DND-41 (cell line): Measurements from ENCODE around the gene ZFPM1.

Experiments
- ATAC-seq: fragments of 200-7000 bp; cut with Tn5 transposase; 3 replicates; pipeline ENCODE4 v1.9.1; 2021; ENCODE audit warnings: low read depth; ENCODE audit not compliant: insufficient read depth
- DNase-seq: peaks from one replicate; pipeline ENCODE4 v3.0.0-alpha.2; 2020
- H2AFZ ChIP-seq: 2 replicates; pipeline ENCODE4 v1.6.0; 2012; ENCODE audit warnings: low read depth, low read length
- H3K27ac ChIP-seq: 2 replicates; pipeline ENCODE4 v1.5.1; 2012; ENCODE audit warnings: low read length, inconsistent platforms
- H3K27me3 ChIP-seq: fragments of 200-600 bp; sonication (generic); 2 replicates; pipeline ENCODE4 v1.6.0; 2012; ENCODE audit warnings: low read length, mild to moderate bottlenecking, inconsistent platforms; ENCODE audit not compliant: insufficient read depth, poor library complexity
- H3K36me3 ChIP-seq: 2 replicates; pipeline ENCODE4 v1.5.1; 2012; ENCODE audit warnings: low read length, inconsistent platforms; ENCODE audit not compliant: insufficient read depth
- H3K4me1 ChIP-seq: 2 replicates; pipeline ENCODE4 v1.5.1; 2012; ENCODE audit warnings: mild to moderate bottlenecking, low read length; ENCODE audit not compliant: insufficient read depth
- H3K4me2 ChIP-seq: 2 replicates; pipeline ENCODE4 v1.6.0; 2012; ENCODE audit warnings: mild to moderate bottlenecking, moderate library complexity, low read length, inconsistent platforms; ENCODE audit not compliant: insufficient read depth
- H3K4me3 ChIP-seq, 2 experiments: fragments of 200-600 bp in 1 of 2; shearing (Covaris generic) in 1 of 2; 2 replicates each; pipeline ENCODE4 v1.5.1; 2012 to 2016; ENCODE audit warnings: inconsistent platforms in 2 of 2, low read length in 2 of 2, mild to moderate bottlenecking in 2 of 2, low read depth in 1 of 2, moderate library complexity in 1 of 2
- H3K79me2 ChIP-seq: 2 replicates; pipeline ENCODE4 v1.6.0; 2012; ENCODE audit warnings: low read length, inconsistent platforms; ENCODE audit not compliant: insufficient read depth
- H3K9ac ChIP-seq: 2 replicates; pipeline ENCODE4 v1.6.0; 2012; ENCODE audit warnings: low read depth, mild to moderate bottlenecking, inconsistent platforms, low read length, moderate library complexity
- H3K9me3 ChIP-seq: 2 replicates; pipeline ENCODE4 v1.5.1; 2012; ENCODE audit warnings: low read length, moderate library complexity, mild to moderate bottlenecking, inconsistent platforms; ENCODE audit not compliant: insufficient read depth, severe bottlenecking
- H4K20me1 ChIP-seq: 2 replicates; pipeline ENCODE4 v1.6.0; 2012; ENCODE audit warnings: low read length; ENCODE audit not compliant: insufficient read depth
- CTCF ChIP-seq: IDR thresholded peaks from 2 replicates; pipeline ENCODE4 v1.5.1; 2012; ENCODE audit warnings: borderline replicate concordance, low read length, moderate library complexity, mild to moderate bottlenecking; ENCODE audit not compliant: poor library complexity, severe bottlenecking; ENCODE audit errors: extremely low read depth
- EZH2 ChIP-seq: IDR thresholded peaks from 3 replicates; pipeline ENCODE4 v1.6.1; 2012; ENCODE audit warnings: borderline replicate concordance, low read depth, mild to moderate bottlenecking, moderate library complexity, low read length, inconsistent platforms; ENCODE audit not compliant: severe bottlenecking

ZFPM1 gene

GRCh38 chr16:88538366-88539060 is 85.4 kb downstream of the ZFPM1 start:
- no peak for ATAC-seq
- Histone ChIP-seq H3K36me3 (no peaks in the 10 kb centered on the region; the same call in 1 of the 2 replicates), H3K9ac (no peak overlapping the region), H3K4me1 (peaks cover 9% of the 10 kb centered on the region), H4K20me1 (no peaks in the 10 kb centered on the region; the same call in 1 of the 2 replicates), H3K4me2 (no peak overlapping the region), H2AFZ (no peak overlapping the region), H3K79me2 (peaks cover 5% of the 10 kb centered on the region; the same call in 1 of the 2 replicates), H3K9me3 (peaks cover 12% of the 10 kb centered on the region), H3K4me3 (no peak overlapping the region), H3K27me3 (no peaks in the 10 kb centered on the region), H3K27ac (no peak overlapping the region)
- no peak for DNase-seq
- TF ChIP-seq CTCF = no peak
- no peak for TF ChIP-seq EZH2

- no peaks in the 10 kb centered on the region for H3K27me3 ChIP-seq
- H3K27ac ChIP-seq = no peak overlapping the region
- DNase-seq = no peak
- TF ChIP-seq CTCF (no peak), EZH2 (no peak)
- no peak for ATAC-seq
- no peak overlapping the region for H3K4me3 ChIP-seq
- no peak overlapping the region for H3K9ac ChIP-seq
- H3K4me2 ChIP-seq = no peak overlapping the region
- H3K4me1 ChIP-seq = peaks cover 9% of the 10 kb centered on the region
- no peaks in the 10 kb centered on the region; the same call in 1 of the 2 replicates for H4K20me1 ChIP-seq
- H3K9me3 ChIP-seq = peaks cover 18% of the 10 kb centered on the region
- H3K79me2 ChIP-seq = peaks cover 5% of the 10 kb centered on the region; the same call in 1 of the 2 replicates
- no peak overlapping the region for H2AFZ ChIP-seq
- no peaks in the 10 kb centered on the region; the same call in 1 of the 2 replicates for H3K36me3 ChIP-seq
Observed at GRCh38 chr16:88539261-88539651, 86.2 kb downstream of the ZFPM1 start.

GRCh38 chr16:88539652-88540345 is 86.7 kb downstream of the ZFPM1 start:
- ATAC-seq = no peak
- Histone ChIP-seq H4K20me1 (no peaks in the 10 kb centered on the region; the same call in 1 of the 2 replicates), H3K79me2 (peaks cover 4% of the 10 kb centered on the region; the same call in 1 of the 2 replicates), H3K4me1 (peaks cover 8% of the 10 kb centered on the region), H3K4me2 (no peak overlapping the region), H3K27ac (no peak overlapping the region), H3K36me3 (no peaks in the 10 kb centered on the region; the same call in 1 of the 2 replicates), H3K9ac (no peak overlapping the region), H3K9me3 (peaks cover 18% of the 10 kb centered on the region), H3K27me3 (no peaks in the 10 kb centered on the region), H3K4me3 (no peak overlapping the region), H2AFZ (no peak overlapping the region)
- TF ChIP-seq EZH2 (no peak), CTCF (no peak)
- no peak for DNase-seq
